Measurements from ENCODE around the gene LIN9.

The LIN9 gene

GRCh38 chr1:226322986-226323385, 14.0 kb upstream of the LIN9 start:
- DNase-seq = no peak

- no peak for DNase-seq
Observed at GRCh38 chr1:226320930-226321329, 12.0 kb upstream of the LIN9 start.

GRCh38 chr1:226318471-226318870, 9.5 kb upstream of the LIN9 start:
- no peak for DNase-seq

DNA sequence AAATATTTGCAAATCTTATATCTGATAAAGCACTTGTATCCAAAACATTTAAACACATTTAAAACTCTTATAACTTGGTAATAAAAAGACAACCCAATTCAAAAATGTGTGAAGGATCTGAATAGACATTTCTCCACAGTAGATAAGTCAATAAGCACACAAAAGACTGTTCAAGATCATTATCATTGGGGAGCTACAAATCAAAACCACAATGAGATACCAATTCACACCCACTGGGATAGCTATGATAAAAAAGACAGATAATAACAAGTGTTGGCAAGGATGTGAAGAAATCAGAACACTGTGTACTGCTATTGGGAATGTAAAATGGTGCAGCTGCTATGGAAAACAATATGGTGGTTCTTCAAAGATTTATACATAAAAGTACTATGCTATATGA, 5.1 kb upstream of the LIN9 start:
- DNase-seq = no peak

DNA sequence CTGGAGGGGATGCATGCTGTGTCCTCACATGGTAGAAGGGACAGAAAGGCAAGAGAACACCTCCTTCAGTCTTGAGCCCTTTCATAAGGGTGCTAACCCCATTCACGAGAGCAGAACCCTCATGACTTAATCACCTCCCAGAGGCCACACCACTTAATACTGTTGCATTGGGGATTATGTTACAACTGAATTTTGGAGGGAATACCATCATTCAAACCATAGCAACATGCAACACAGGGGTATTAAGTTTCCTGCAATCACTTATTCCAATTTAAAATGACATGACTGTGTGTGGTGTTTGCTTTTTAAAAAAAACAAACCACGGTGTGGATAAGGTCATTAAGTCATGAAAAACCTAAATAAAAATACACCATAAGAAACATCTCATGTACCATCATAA, 3.1 kb upstream of the LIN9 start:
- DNase-seq = no peak

GRCh38 chr1:226311376-226311775, 2.4 kb upstream of the LIN9 start:
- DNase-seq = no peak

DNA sequence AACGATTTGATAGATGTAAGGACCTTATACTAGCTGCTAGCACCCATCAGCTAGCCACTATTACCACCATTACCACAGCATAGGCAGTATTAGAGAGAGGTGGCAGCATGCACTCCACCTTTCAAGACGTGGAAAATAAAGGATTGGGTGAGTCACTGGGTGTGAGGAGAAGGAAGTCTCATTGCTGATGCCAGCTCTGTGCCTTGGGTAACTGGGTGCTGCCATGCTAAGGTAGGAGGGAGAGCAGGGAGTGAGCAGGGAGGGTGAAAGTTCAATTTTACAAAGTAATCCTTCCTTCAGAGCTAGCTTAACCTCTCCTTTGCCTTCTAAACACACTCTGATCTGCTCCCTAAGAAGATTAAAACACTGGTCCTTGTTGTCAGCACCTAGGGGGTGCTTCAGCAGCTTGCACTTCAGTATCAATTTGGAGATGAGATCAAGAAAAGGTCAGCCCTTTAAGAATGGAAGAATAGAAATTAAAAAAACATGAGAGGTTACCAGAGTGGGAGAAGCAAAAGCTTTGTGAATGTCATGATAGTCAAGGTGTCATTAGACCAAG, 1.8 kb upstream of the LIN9 start:
- no peak for DNase-seq

DNA sequence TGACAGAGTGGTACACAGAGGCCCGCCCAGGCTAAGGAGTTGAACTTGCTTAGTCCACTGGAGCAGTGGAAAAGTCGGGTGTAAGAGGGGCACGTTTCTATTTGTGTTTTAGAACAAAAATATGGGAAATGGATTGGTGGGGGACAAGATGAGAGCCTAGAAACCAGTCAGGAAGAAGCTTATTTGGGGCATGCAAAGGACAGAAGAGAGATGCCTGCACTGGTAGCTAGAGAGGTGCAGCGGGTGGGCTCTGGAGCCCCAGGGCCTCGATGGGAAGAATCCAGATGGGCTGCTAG, 1.2 kb upstream of the LIN9 start:
- DNase-seq = no peak

DNA sequence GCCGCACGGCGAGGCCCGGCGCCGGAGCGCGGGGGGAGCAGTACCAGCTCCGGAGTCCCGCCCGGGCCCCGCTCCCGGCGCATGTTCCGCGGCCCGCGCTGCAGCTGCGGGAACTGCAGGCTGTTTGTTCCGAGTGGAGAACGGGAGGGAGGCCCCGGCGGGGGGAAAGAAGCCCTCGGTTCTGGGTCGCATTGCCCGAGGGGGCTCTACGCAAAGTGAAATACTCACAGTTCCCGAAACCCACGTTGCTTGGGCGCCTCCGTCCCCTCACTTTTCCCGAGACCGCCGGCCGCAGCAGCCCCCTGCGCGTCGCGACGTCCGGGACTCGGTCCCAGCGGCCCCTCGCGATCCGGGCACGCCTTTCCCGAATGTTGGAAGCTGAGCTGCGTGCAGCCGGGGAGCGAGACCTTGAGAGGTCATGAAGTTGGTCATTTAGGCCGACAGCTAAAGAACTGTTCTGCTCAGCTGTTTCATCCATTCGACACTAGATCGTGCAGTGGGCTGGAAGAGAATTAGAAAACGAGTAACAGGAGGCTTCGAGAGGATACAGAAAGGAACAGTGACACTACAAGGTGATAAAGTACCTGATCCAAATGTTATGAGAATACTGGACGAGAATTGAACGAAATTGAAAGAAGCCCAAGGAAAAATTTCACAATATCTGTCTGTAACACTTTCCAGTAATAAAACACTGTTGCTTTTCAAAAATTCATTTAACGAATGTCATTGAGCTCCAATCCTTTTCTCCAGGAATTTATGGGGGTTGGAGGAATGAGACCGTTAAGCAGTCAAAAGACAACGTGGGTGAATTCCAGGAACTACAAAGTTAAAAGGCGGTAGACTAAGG, 657 bp upstream of the LIN9 start:
- peak; percentile 88 for DNase-seq

- DNase-seq = no peak
Observed at GRCh38 chr1:226308166-226308722, 720 bp downstream of the LIN9 start.

DNA sequence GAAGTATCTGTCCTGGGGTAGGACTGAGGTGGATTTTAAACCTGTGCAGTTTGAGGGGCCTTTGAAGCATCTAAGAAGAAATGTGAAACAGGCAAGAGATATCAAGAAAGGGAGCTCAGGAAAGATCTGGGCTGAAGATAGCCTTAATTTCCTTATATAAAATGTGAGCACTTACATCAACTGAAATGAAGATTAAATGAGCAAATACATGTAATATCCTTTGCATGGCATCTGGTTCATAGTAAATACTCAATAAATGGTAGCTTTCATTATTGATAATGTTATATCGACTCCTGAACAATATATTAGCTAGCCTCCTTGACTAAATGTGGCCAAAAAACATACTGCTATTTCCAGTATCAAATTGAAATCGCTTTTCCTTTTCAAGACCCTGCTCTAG, 2.5 kb downstream of the LIN9 start:
- no peak for DNase-seq

- no peak for DNase-seq
Observed at GRCh38 chr1:226305184-226305583, 3.8 kb downstream of the LIN9 start.

GRCh38 chr1:226304291-226304955, 4.5 kb downstream of the LIN9 start:
- DNase-seq = no peak

- DNase-seq = no peak
Observed at GRCh38 chr1:226302731-226303130, 6.2 kb downstream of the LIN9 start.

DNA sequence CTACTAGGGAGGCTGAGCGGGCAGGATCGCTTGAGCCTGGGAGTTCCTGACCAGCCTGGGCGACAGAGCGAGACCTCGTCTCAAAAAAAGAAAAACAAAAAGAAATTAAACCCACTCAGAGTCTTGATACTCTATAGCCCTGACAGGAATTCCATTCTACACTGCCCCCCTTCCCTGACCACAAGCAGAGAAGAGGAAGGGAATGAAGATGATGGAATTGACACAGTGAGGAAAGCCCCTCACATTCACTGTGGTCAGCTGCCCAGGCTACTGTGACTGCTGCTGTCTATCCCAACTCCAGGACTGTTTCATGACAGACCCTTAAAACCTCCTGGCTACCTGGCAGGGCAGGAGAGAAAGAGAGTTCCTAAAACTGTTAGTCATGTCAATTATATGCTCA, 12.1 kb downstream of the LIN9 start:
- no peak for DNase-seq

DNA sequence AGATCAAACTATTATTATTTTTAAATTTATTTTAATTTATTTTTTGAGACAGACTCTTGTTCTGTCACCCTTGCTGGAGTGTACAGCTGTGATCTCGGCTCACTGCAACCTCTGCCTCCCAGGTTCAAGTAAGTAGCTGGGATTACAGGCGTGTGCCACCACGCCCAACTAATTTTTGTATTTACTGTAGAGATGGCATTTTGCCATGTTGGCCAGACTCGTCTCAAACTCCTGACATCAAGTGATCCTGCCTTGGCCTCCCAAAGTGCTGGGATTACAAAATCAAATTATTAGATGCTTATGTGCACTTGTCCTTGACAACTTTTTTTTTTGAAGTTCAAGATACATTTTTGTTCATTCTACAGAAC, 15.4 kb downstream of the LIN9 start:
- no peak for DNase-seq

GRCh38 chr1:226292874-226293552, 16.0 kb downstream of the LIN9 start:
- no peak for DNase-seq

- no peak for DNase-seq
Observed at GRCh38 chr1:226287587-226287986, 21.4 kb downstream of the LIN9 start.

GRCh38 chr1:226281058-226281457, 27.9 kb downstream of the LIN9 start:
- DNase-seq = no peak

GRCh38 chr1:226279498-226279897, 29.5 kb downstream of the LIN9 start:
- no peak for DNase-seq

DNA sequence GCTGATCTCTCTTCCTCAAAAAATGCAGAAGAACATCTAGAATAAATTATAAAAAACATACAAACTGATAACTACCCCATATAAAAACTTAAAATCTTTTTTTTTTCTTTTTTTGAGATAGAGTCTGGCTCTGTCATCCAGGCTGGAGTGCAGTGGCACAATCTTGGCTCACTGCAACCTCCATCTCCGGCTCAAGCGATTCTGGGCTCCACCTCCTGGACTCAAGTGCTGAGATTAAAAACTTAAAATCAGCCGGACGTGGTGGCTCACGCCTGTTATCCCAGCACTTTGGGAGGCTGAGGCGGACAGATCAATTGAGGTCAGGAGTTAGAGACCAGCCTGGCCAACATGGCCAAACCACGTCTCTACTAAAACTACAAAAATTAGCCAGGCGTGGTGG, 31.1 kb downstream of the LIN9 start:
- DNase-seq = no peak

DNA sequence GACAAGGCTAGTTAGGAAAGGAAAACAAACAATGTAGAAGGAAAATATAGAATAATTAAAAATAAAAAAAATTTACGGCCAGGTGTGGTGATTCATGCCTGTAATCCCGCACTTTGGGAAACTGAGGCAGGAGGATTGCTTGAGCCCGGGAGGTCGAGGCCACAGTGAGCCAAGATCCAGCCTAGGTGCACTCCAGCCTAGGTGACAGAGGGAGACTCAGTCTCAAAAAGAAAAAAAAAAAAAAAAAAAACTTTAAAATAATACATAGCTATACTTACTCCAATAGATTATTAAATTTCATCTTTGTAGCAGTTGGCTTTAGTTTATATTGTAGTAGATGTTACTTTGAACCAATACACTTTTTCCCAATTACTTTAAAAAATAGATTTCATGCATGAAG, 32.0 kb downstream of the LIN9 start:
- no peak for DNase-seq

- no peak for DNase-seq
Observed at GRCh38 chr1:226276077-226276682, 32.8 kb downstream of the LIN9 start.
